ENCODE measurements around the gene NIP7. TPM values are rescaled to one million over a fixed set of nuclear protein-coding genes. Genes with fewer than 3 reads are reported as not detected.
A peak's percentile ranks its signal among the peaks of the same experiment; 100 is the strongest.
"Not testable (repeated sequence)": the region's sequence is repeated elsewhere in the genome, so short reads cannot be mapped to it uniquely, and the experiment has no call there.

The NIP7 gene
- 23.0 and 27.9 TPM in 2 replicates for total RNA-seq (ENCODE audit: low replicate concordance)

GRCh38 chr16:69339289-69340094 is at the start of gene NIP7, which contains the start of gene COG8:
TSS of gene NIP7 (plus strand) at chr16:69339772. CDS start at chr16:69339830, 58 bp downstream.
TSS of gene COG8 (minus strand) at chr16:69339564. CDS start at chr16:69339552, 12 bp downstream.
- H3K4me3 ChIP-seq (ENCODE audit: low read depth, low read length), result peak within 1 kb of the TSS; percentile 92
- DNase-seq (ENCODE audit: low read depth), result peak; percentile 99
- TF ChIP-seq CTCF (IDR thresholded peaks at IDR 0.05; ENCODE audit: insufficient read depth, low read length), result peak; percentile 83

GRCh38 chr16:69291657-69292056 is 47.9 kb upstream of the NIP7 start:
- not testable (repeated sequence) for H3K4me3 ChIP-seq (ENCODE audit: low read depth, low read length); DNase-seq (ENCODE audit: low read depth)

- no peak for DNase-seq (ENCODE audit: low read depth)
- H3K4me3 ChIP-seq (ENCODE audit: low read depth, low read length), result no peak overlapping the region
- no peak for TF ChIP-seq CTCF (IDR thresholded peaks at IDR 0.05; ENCODE audit: insufficient read depth, low read length)
These were observed 46.2 kb upstream of the NIP7 start for GRCh38 chr16:69293401-69293800.

- DNase-seq (ENCODE audit: low read depth), result no peak
- TF ChIP-seq CTCF (IDR thresholded peaks at IDR 0.05; ENCODE audit: insufficient read depth, low read length), result no peak
- no peak overlapping the region for H3K4me3 ChIP-seq (ENCODE audit: low read depth, low read length)
These were observed 45.5 kb upstream of the NIP7 start for GRCh38 chr16:69294051-69294450.

- DNase-seq (ENCODE audit: low read depth); H3K4me3 ChIP-seq (ENCODE audit: low read depth, low read length): not testable (repeated sequence)
These were observed 42.8 kb upstream of the NIP7 start for GRCh38 chr16:69296771-69297170.

GRCh38 chr16:69298261-69298660 is 41.3 kb upstream of the NIP7 start:
- no peak for DNase-seq (ENCODE audit: low read depth)
- H3K4me3 ChIP-seq (ENCODE audit: low read depth, low read length), result no peak overlapping the region
- no peak for TF ChIP-seq CTCF (IDR thresholded peaks at IDR 0.05; ENCODE audit: insufficient read depth, low read length)

GRCh38 chr16:69301187-69301586 is 38.4 kb upstream of the NIP7 start:
- DNase-seq (ENCODE audit: low read depth), result no peak
- no peak overlapping the region for H3K4me3 ChIP-seq (ENCODE audit: low read depth, low read length)
- TF ChIP-seq CTCF (IDR thresholded peaks at IDR 0.05; ENCODE audit: insufficient read depth, low read length), result no peak

GRCh38 chr16:69301861-69302260 is 37.7 kb upstream of the NIP7 start:
- H3K4me3 ChIP-seq (ENCODE audit: low read depth, low read length), result no peak overlapping the region
- no peak for DNase-seq (ENCODE audit: low read depth)
- no peak for TF ChIP-seq CTCF (IDR thresholded peaks at IDR 0.05; ENCODE audit: insufficient read depth, low read length)

Data from fibroblast of the aortic adventitia (primary cell).